Fibroblast of peridontal ligament (primary cell): ENCODE measurements around the gene PDAP1.
"Not testable (repeated sequence)": the region's sequence is repeated elsewhere in the genome, so short reads cannot be mapped to it uniquely, and the experiment has no call there.

ENCODE experiments used
- DNase-seq: peaks from one replicate; pipeline ENCODE4 v3.0.0-alpha.2; 2010; ENCODE audit errors: extremely low read depth

The PDAP1 gene

DNA sequence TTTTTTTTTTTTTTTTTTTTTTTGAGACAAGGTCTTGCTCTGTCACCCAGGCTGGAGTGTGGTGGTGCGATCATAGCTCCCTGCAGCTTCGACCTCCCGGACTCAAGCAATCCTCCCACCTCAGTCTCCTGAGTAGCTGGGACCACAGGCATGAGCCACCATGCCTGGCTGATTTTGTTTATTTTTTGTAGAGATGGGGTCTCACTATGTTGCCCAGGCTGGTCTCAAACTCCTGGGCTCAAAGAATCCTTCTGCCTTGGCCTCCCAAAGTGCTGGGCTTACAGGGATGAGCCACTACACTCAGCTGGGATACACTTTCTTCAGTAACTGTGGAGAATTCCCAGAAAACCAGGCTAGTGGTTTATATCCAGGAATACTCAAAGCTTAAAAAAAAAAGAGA lies 57.8 kb downstream of the PDAP1 start:
- not testable (repeated sequence) for DNase-seq
